T-helper 22 cell (primary cell): Measurements from ENCODE around the gene UROD.
"Not testable (repeated sequence)": the region's sequence is repeated elsewhere in the genome, so short reads cannot be mapped to it uniquely, and the experiment has no call there.

Experiments
- DNase-seq: peaks from one replicate; pipeline ENCODE4 v3.0.0-alpha.2; 2020; ENCODE audit warnings: low read depth

The UROD gene

GRCh38 chr1:45038661-45039364 lies 26.8 kb downstream of the UROD start:
- DNase-seq = no peak

GRCh38 chr1:45040297-45040696 lies 28.2 kb downstream of the UROD start:
- DNase-seq = no peak

DNA sequence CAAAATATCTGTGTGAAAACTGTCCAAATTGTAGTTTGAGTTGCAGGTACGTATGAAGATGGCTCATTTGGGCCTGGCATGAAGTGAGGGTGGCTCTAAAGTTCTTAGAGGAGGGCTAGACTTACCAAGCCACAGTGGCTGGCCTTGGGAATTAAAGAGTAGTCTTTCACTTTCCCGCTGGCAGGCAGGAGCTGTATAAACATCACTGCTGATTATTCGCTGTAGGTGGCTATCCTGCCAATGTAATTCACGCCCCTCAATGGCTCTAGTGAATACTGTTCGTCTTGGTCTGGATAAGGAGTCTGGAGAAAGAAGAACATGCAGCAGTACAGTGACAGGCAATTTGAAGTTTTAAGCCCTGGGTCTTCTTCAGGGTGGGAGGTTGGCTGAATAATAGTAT lies 31.0 kb downstream of the UROD start:
- no peak for DNase-seq

- DNase-seq = no peak
These were observed 32.9 kb downstream of the UROD start for GRCh38 chr1:45044916-45045315.

DNA sequence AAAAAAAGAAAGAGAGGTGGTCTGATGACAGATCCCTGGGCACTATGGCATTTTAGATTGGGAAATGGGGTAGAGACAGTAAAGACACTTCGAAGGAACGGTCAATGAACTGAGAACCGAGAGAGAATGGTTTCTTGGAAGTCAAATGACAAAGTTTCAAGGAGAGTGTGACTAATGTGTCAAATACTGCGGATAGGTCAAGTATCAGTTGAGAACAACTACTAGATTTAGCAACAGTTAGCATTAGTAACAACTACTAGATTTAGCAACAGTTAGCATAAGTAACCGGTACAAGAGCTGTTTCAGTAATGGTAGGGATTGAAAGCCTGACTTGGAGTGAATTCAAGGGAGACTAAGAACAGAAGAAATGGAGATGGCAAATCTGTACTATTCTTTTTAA lies 35.0 kb downstream of the UROD start:
- no peak for DNase-seq

- DNase-seq = no peak
These were observed 39.1 kb downstream of the UROD start for GRCh38 chr1:45051005-45051772.

GRCh38 chr1:45057542-45057941 lies 45.5 kb downstream of the UROD start:
- DNase-seq = no peak

DNA sequence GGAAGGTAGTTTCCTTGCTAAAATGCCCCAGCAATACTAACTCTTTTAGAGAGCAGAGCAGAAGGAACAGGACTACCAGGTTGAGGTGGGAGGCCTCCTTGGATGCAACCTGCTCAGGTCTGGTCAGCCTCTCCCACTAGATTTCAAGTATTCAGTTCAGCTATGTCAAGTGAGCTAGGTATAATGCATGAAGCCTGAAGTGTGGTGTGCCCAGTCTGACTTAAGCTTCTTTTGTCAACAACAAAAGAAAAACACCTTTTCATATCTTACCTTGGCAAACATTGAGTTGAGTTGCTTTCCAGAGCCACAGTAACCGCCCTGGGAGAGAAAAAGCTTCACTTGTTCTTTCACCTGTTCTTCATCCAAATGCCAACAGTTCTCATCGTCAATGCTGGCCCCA lies 47.8 kb downstream of the UROD start:
- DNase-seq = no peak

- not testable (repeated sequence) for DNase-seq
These were observed 50.4 kb downstream of the UROD start for GRCh38 chr1:45062463-45062862.

GRCh38 chr1:45065083-45065482 lies 53.0 kb downstream of the UROD start:
- DNase-seq = no peak
